ENCODE results near the gene C19orf67.

DNA sequence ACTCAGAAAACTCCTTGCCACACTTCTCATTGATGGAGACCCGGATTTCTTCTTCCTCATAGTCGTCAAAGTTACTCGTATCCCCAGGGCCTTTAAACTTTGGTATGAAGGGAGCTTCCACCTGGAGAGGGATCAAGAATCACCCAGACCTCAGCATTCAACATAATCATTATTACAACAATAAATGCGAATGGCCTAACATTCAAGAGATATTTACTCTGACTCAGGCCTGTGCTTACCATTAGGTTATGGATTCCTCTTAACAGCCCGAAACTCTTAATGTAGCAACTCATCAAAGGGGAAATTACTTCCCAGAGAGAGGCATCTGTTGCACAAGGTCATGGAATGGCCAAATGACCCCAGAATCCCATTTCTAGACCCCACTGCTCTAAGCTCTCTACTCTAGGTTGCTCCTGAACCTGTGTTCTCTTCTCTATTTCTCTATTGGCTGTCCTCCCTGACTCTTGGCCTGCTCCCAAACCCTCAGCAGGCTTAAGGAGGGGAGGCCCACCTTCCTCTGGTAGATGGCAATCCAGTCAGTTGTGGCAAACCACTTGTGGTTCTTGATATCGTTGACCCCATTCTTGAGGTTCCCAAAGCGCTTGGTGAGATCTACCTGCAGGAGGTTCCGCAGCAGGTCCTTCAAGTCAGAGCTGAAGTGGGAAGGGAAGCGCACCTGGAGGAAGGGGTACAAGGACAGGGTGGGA lies 7.7 kb upstream of the C19orf67 start:
- TF ChIP-seq, protein P1, sequence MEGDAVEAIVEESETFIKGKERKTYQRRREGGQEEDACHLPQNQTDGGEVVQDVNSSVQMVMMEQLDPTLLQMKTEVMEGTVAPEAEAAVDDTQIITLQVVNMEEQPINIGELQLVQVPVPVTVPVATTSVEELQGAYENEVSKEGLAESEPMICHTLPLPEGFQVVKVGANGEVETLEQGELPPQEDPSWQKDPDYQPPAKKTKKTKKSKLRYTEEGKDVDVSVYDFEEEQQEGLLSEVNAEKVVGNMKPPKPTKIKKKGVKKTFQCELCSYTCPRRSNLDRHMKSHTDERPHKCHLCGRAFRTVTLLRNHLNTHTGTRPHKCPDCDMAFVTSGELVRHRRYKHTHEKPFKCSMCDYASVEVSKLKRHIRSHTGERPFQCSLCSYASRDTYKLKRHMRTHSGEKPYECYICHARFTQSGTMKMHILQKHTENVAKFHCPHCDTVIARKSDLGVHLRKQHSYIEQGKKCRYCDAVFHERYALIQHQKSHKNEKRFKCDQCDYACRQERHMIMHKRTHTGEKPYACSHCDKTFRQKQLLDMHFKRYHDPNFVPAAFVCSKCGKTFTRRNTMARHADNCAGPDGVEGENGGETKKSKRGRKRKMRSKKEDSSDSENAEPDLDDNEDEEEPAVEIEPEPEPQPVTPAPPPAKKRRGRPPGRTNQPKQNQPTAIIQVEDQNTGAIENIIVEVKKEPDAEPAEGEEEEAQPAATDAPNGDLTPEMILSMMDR (IDR thresholded peaks at IDR 0.05) = no peak
- TF ChIP-seq POLR2A (IDR thresholded peaks at IDR 0.05) (no peak), EP300 (IDR thresholded peaks at IDR 0.05) (no peak)

Measured in tibial nerve (tissue), 4 donors.